GM19351 (cell line): ENCODE results near the gene ETNK1.
"Not testable (repeated sequence)": the region's sequence is repeated elsewhere in the genome, so short reads cannot be mapped to it uniquely, and the experiment has no call there.

Experiments
- ATAC-seq: cut with Tn5 transposase; IDR thresholded peaks from one replicate; pipeline ENCODE4 v1.9.1; 2021; ENCODE audit warnings: mild to moderate bottlenecking, moderate library complexity; ENCODE audit not compliant: unreplicated experiment

ETNK1 gene

GRCh38 chr12:22684140-22685118, 59.5 kb downstream of the ETNK1 start:
- ATAC-seq: peak; percentile 44

DNA sequence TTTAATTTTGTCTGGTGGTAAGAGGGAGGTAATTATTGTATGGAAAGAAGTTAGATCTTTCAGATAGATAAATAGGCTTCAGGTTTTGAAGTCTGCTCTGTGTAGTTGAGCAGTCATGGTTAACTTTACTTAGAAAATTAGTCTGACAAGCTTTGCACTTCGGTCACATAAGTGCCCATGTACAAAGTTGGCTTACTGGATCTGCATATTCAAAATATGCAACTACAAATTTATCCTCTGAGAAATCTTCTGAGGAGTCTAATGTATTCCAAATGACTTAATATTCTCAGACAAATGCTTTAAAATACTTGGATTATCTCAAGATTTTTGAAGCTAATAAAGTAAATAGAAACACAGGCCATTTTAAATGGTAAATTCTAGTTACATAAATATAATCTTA, 61.2 kb downstream of the ETNK1 start:
- ATAC-seq: no peak

GRCh38 chr12:22687361-22688076, 62.5 kb downstream of the ETNK1 start:
- peak; percentile 85 for ATAC-seq

- ATAC-seq: no peak
Observed at GRCh38 chr12:22689876-22690275, 64.9 kb downstream of the ETNK1 start.

GRCh38 chr12:22691319-22691718, 66.3 kb downstream of the ETNK1 start:
- no peak for ATAC-seq

GRCh38 chr12:22692467-22692866, 67.5 kb downstream of the ETNK1 start:
- ATAC-seq: not testable (repeated sequence)

DNA sequence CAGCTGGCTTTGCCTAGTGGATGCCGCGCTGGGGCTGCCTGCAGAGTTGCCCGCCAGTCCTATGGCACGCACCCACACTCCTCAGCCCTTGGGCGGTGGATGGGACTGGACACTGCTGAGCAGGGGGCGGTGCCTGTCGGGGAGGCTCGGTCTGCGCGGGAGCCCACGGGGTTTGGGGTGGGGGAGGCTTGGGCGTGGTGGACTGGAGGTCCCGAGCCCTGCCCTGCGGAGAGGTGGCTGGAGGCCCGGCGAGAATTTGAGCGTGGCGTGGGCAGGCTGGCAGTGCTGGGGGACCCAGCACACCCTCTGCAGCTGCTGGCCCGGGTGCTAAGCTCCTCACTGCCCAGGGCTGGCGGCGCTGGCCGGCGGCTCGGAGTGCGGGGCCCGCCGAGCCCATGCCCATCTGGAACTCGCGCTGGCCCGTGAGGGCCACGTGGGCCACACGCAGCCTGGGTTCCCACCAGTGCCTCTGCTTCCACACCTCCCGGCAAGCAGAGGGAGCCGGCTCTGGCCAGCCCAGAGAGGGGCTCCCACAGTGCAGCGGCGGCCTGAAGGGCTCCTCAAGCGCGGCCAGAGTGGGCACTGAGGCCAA, 68.1 kb downstream of the ETNK1 start:
- no peak for ATAC-seq

DNA sequence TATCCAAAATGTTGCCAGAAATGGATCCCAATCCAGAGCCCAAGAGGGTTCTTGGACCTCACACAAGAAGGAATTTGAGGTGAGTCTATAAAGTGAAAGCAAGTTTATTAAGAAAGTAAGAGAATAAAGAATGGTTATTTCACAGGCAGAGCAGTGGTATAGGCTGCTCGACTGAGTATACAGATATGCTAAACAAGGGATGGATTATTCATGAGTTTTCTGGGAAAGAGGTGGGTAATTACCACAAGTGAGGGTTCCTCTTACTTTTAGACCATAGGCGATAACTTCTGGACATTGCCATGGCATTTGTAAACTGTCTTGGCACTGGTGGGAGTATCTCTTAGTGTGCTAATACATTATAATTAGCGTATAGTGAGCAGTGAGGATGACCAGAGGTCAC, 73.6 kb downstream of the ETNK1 start:
- ATAC-seq: no peak

DNA sequence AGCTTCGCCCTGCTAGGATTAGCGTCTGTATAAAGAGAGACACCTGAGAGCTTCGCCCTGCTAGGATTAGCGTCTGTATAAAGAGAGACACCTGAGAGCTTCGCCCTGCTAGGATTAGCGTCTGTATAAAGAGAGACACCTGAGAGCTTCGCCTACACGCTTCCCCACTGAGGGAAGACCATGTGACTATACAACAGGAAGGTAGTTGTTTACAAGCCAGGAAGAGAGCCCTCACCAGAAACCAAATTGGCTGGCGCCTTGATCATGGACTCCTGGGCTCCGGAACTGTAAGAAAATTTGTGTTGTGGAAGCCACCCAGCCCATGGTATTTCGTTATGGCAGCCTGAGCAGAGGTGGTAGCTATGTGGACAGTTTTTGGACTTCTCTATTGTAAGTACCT, 74.7 kb downstream of the ETNK1 start:
- not testable (repeated sequence) for ATAC-seq

- ATAC-seq: no peak
Observed at GRCh38 chr12:22700106-22700505, 75.1 kb downstream of the ETNK1 start.

DNA sequence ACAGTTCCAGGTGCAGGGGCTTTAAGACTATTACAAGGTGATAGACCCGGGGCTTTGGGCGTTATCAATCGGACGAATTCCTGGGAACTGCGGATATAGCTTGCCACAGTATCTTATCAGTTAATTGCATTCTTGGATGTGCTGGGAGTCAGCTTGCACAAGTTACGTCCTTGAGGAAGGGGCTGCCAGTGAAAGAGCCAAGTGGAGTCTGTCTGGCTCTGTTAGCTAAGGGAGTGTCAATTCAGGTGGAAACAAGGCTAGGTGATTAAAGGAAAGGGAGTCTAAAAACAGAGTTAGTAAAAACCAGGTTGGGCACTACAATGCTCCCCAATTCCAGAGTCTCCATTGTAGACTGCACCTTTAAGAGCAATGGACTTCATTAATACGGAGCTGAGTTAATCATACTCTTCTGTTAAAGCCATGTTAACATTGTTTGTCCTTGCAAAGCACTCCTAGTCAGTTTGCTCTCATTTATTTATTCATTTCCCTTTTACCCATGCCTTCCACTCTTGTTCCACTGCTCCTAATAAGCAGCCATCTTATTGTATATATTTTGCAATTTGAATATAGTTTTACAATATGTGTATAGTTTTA, 76.3 kb downstream of the ETNK1 start:
- ATAC-seq: not testable (repeated sequence)

- ATAC-seq: no peak
Observed at GRCh38 chr12:22702690-22703089, 77.7 kb downstream of the ETNK1 start.

- peak; percentile 75 for ATAC-seq
Observed at GRCh38 chr12:22709292-22709691, 84.3 kb downstream of the ETNK1 start.

DNA sequence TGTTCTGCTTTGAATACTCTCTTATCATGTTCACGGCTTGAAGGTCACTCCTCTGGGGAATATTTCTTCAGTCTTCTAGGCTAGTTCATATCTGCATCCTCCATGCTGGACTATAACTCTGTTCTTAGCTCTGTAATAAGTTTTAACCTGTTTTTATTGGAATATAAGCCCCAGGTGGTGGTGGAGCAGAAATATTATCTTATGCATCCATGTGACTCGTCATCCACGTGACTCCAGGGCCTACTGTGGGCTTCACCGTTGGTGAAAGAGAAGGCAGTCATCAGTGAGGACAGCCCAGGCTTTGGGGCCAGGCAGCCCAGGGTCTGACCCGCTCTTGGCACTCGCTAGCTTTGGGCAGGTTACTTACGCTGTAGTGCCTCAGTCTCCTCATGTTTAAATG, 87.1 kb downstream of the ETNK1 start:
- ATAC-seq: no peak

- ATAC-seq: no peak
Observed at GRCh38 chr12:22715254-22715653, 90.3 kb downstream of the ETNK1 start.

DNA sequence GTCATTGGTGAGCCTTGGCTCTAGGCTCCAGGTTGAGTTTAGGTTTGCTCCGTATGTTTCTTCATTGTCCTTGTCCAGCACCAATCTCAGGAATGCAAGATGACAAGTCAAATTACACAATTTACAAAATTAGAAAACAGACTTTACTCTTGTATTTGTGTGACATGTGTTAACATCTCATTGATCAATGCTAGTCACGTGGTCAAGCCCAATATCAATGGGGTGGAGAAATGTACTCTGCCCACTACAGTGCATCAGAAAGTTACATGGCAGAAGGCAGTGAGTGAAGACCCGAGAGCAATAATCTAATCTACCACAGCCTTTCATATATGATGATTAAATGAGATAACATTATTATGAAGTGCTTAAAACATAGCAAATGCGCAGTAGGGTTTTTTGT, 94.8 kb downstream of the ETNK1 start:
- no peak for ATAC-seq

- ATAC-seq: no peak
Observed at GRCh38 chr12:22722081-22722480, 97.1 kb downstream of the ETNK1 start.

- no peak for ATAC-seq
Observed at GRCh38 chr12:22722779-22723178, 97.8 kb downstream of the ETNK1 start.

GRCh38 chr12:22728987-22729386, 104.0 kb downstream of the ETNK1 start:
- ATAC-seq: no peak

DNA sequence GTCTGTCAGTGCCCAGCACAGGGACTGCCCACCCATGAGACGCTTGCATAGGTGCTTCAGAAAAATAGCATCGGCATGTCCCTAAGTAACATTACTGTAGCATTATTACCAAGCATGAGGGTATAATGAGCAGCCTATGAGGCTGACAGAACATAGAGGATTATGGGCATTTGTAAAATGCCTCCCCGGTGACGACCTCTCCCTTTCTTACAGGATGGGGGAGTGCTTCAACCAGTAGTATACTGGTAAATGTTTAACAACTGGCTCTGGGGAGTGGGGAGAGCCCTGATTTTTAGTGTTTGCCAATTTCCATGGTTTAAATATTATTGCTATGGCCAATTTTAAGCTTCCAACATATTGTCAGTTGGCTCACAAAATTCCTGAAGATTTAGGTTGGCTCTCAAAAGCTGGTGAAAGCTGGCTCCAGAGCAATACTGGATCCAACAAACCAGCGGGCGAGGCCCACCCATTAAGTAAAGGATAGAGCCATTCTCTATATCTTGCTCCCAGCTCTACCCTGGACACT, 104.5 kb downstream of the ETNK1 start:
- no peak for ATAC-seq

DNA sequence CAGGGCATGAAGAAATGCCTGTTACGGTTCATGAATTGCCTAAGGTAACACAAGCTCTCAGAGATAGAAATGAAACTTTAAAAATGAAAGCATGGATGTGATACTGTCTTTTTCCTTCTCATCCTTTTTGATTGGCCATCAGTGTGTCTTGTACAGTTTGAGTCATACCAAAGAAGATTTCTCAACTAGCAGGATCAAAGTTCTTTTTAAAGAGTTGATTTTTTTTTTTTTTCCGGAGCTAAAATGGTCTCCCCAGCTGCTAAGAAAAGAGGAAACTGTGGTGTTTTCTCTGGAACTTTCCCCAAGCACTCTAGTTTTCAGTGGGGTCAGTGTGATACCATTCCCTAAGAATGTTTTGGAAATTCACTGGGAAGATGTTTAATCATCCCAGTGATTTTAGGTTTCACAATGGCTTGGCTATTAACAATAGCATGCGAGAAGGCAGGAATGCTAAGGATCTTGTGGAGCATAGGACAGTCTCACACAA, 105.0 kb downstream of the ETNK1 start:
- ATAC-seq: no peak
